OCI-LY1 (cell line): Measurements from ENCODE around the gene PTRHD1.

Source experiments
- H2AFZ ChIP-seq: fragments of 200-600 bp; sonication (generic), shearing (Covaris generic); 2 replicates; pipeline ENCODE4 v1.6.0; 2014; ENCODE audit warnings: antibody characterized with exemption, mild to moderate bottlenecking, low read length
- H3F3A ChIP-seq: fragments of 200-600 bp; sonication (generic), shearing (Covaris generic); 2 replicates; pipeline ENCODE4 v1.6.0; 2014; ENCODE audit warnings: mild to moderate bottlenecking, antibody characterized with exemption, low read length, moderate library complexity; ENCODE audit not compliant: insufficient read depth
- H3K27ac ChIP-seq: fragments of 200-600 bp; sonication (generic); 2 replicates; pipeline ENCODE4 v1.5.1; 2014; ENCODE audit warnings: low read length, mixed run types, mild to moderate bottlenecking, low read depth; ENCODE audit not compliant: poor library complexity, severe bottlenecking
- H3K27me3 ChIP-seq: fragments of 200-600 bp; sonication (generic); 2 replicates; pipeline ENCODE4 v1.6.0; 2014; ENCODE audit warnings: antibody characterized with exemption, mild to moderate bottlenecking, low read length, moderate library complexity; ENCODE audit not compliant: insufficient read depth
- H3K36me3 ChIP-seq: fragments of 200-600 bp; sonication (generic); 2 replicates; pipeline ENCODE4 v1.6.1; 2014; ENCODE audit warnings: mild to moderate bottlenecking, antibody characterized with exemption, low read length, moderate library complexity, mixed read lengths; ENCODE audit not compliant: insufficient read depth
- H3K4me1 ChIP-seq: fragments of 200-600 bp; sonication (generic); 2 replicates; pipeline ENCODE4 v1.5.1; 2014; ENCODE audit warnings: mild to moderate bottlenecking, low read length, moderate library complexity; ENCODE audit not compliant: insufficient read depth, severe bottlenecking
- H3K4me2 ChIP-seq: fragments of 200-600 bp; sonication (generic), shearing (Covaris generic); 2 replicates; pipeline ENCODE4 v1.6.1; 2014; ENCODE audit warnings: low read length
- H3K4me3 ChIP-seq: fragments of 200-600 bp; sonication (generic); 2 replicates; pipeline ENCODE4 v1.5.1; 2014; ENCODE audit warnings: low read length, low read depth, mild to moderate bottlenecking, mixed read lengths; ENCODE audit not compliant: poor library complexity, severe bottlenecking
- H3K79me2 ChIP-seq: fragments of 200-600 bp; shearing (Covaris generic); 2 replicates; pipeline ENCODE4 v1.6.1; 2016; ENCODE audit warnings: mixed run types, low read length, mixed read lengths; ENCODE audit not compliant: insufficient read depth
- H3K9ac ChIP-seq: fragments of 200-600 bp; sonication (generic), shearing (Covaris generic); 2 replicates; pipeline ENCODE4 v1.6.1; 2014; ENCODE audit warnings: mild to moderate bottlenecking, low read length, mixed read lengths
- H3K9me2 ChIP-seq: fragments of 200-600 bp; sonication (generic), shearing (Covaris generic); 2 replicates; pipeline ENCODE4 v1.6.1; 2014; ENCODE audit warnings: low read depth, mild to moderate bottlenecking, low read length, mixed read lengths
- H3K9me3 ChIP-seq: fragments of 200-600 bp; shearing (Covaris generic); 2 replicates; pipeline ENCODE4 v1.6.1; 2014; ENCODE audit warnings: low read length, mixed read lengths
- H4K20me1 ChIP-seq: fragments of 200-600 bp; sonication (generic), shearing (Covaris generic); 2 replicates; pipeline ENCODE4 v1.6.0; 2016; ENCODE audit warnings: mild to moderate bottlenecking, low read length; ENCODE audit not compliant: insufficient read depth
- CTCF ChIP-seq: fragments of 200-600 bp; sonication (generic), shearing (Covaris generic); IDR thresholded peaks from 2 replicates; pipeline ENCODE4 v1.5.1; 2017; ENCODE audit warnings: mild to moderate bottlenecking, antibody characterized with exemption, low read length, moderate library complexity, mixed read lengths
- EZH2 ChIP-seq: fragments of 200-600 bp; sonication (generic), shearing (Covaris generic); IDR thresholded peaks from 2 replicates; pipeline ENCODE4 v1.8.0; 2017; ENCODE audit warnings: borderline replicate concordance, mixed run types, mild to moderate bottlenecking, antibody characterized with exemption, low read length, moderate library complexity, mixed read lengths

PTRHD1 gene

DNA sequence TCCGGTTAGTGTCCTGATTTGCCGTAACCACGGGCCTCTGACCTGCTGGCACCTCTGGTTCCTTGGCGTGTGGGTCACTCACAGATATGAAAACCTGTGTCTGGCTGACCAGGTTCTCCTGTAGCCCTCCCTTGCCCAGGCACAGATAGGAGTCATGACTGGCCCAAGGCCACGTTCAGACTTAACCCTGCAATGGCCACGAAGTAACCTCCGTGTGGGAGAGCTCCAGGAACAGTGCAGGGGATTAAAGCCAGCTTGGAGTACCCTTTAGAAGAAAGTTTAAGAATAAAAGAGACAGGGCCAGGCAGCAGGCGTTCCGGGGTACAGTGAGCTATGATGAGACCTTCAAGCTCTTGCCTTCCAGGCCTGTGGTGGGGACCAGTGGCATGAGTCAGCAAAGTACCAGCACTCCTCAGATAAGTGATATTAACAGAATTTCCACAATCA is 25.6 kb upstream of the PTRHD1 start:
- no peak for TF ChIP-seq EZH2
- no peak for TF ChIP-seq CTCF
- Histone ChIP-seq H3K27me3 (no peaks in the 10 kb centered on the region), H3K27ac (no peak overlapping the region), H3F3A (no peaks in the 10 kb centered on the region), H3K9ac (no peak overlapping the region), H3K4me2 (no peak overlapping the region), H3K4me3 (no peak overlapping the region), H3K4me1 (no peaks in the 10 kb centered on the region), H3K36me3 (peaks cover 99% of the 10 kb centered on the region), H3K9me3 (no peaks in the 10 kb centered on the region), H3K9me2 (no peaks in the 10 kb centered on the region), H2AFZ (no peak overlapping the region), H3K79me2 (peaks cover 1% of the 10 kb centered on the region; the same call in 1 of the 2 replicates), H4K20me1 (no peaks in the 10 kb centered on the region)

DNA sequence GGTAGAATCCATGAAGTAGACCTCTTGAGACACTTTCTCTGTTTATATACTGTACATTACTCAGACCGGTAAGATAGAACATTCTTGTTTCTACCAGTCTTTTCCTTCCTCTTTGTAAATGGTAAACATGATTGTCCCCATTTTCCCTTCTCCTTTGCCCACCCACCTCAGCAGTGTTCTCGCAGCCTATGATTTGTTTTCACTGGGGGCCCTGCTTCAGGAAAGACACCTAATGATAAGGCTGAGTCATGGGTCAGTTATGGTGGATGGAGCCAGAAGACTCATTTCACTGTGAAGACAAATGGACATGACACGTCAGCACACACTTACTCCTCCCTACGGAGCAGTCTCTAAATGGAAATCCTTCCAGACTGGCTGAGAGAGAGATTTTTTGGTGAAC is 23.7 kb upstream of the PTRHD1 start:
- Histone ChIP-seq H3K9ac (no peak overlapping the region), H2AFZ (no peak overlapping the region), H3K9me2 (no peaks in the 10 kb centered on the region), H4K20me1 (no peaks in the 10 kb centered on the region), H3K79me2 (peaks cover 20% of the 10 kb centered on the region), H3F3A (no peaks in the 10 kb centered on the region), H3K36me3 (peaks cover 89% of the 10 kb centered on the region), H3K4me3 (no peak overlapping the region), H3K4me2 (no peak overlapping the region), H3K27ac (no peak overlapping the region), H3K9me3 (no peaks in the 10 kb centered on the region), H3K4me1 (no peaks in the 10 kb centered on the region), H3K27me3 (no peaks in the 10 kb centered on the region)
- TF ChIP-seq CTCF (no peak), EZH2 (no peak)

- Histone ChIP-seq H3K9me2 (no peaks in the 10 kb centered on the region), H3F3A (no peaks in the 10 kb centered on the region), H3K27ac (no peak overlapping the region), H3K27me3 (no peaks in the 10 kb centered on the region), H3K9me3 (no peaks in the 10 kb centered on the region), H4K20me1 (no peaks in the 10 kb centered on the region), H3K9ac (no peak overlapping the region), H3K4me3 (no peak overlapping the region), H3K36me3 (peaks cover 87% of the 10 kb centered on the region), H3K4me1 (no peaks in the 10 kb centered on the region), H3K79me2 (peaks cover 23% of the 10 kb centered on the region), H2AFZ (no peak overlapping the region), H3K4me2 (no peak overlapping the region)
- TF ChIP-seq CTCF = no peak
- no peak for TF ChIP-seq EZH2
Measured at GRCh38 chr2:24816404-24816803, 23.2 kb upstream of the PTRHD1 start.
